Smooth muscle cell (in vitro differentiated cells): ENCODE measurements around the gene GXYLT1. TPM values are rescaled to one million over a fixed set of nuclear protein-coding genes. Genes with fewer than 3 reads are reported as not detected.
"Not testable (repeated sequence)": the region's sequence is repeated elsewhere in the genome, so short reads cannot be mapped to it uniquely, and the experiment has no call there.

Experiments
- DNase-seq: peaks from one replicate; lab custom pipeline; 2025; ENCODE audit not compliant: unreplicated experiment; lab: John Stamatoyannopoulos, UW
- H2AFZ ChIP-seq: fragments of 200-600 bp; sonication (generic); 2 replicates; pipeline ENCODE4 v1.6.0; 2016; ENCODE audit warnings: antibody characterized with exemption, low read depth, mild to moderate bottlenecking
- H3F3A ChIP-seq: fragments of 200-600 bp; sonication (generic); 2 replicates; pipeline ENCODE4 v1.6.0; 2017; ENCODE audit warnings: antibody characterized with exemption, low read depth
- H3K27ac ChIP-seq: fragments of 200-600 bp; sonication (generic); 2 replicates; pipeline ENCODE4 v1.5.1; 2016; ENCODE audit warnings: low read depth, mild to moderate bottlenecking
- H3K27me3 ChIP-seq: fragments of 200-600 bp; sonication (generic); 2 replicates; pipeline ENCODE4 v1.6.1; 2016; ENCODE audit warnings: low read depth, mild to moderate bottlenecking
- H3K36me3 ChIP-seq: fragments of 200-600 bp; sonication (generic); 2 replicates; pipeline ENCODE4 v1.5.1; 2016; ENCODE audit warnings: low read depth
- H3K4me1 ChIP-seq: fragments of 200-600 bp; sonication (generic); 2 replicates; pipeline ENCODE4 v1.5.1; 2016; ENCODE audit warnings: low read depth
- H3K4me2 ChIP-seq: fragments of 200-600 bp; sonication (generic); 2 replicates; pipeline ENCODE4 v1.6.0; 2016; ENCODE audit warnings: mild to moderate bottlenecking
- H3K4me3 ChIP-seq: fragments of 200-600 bp; sonication (generic); 2 replicates; pipeline ENCODE4 v1.5.1; 2016; ENCODE audit warnings: mild to moderate bottlenecking
- H3K79me2 ChIP-seq: fragments of 200-600 bp; sonication (generic); 2 replicates; pipeline ENCODE4 v1.6.0; 2016; ENCODE audit warnings: low read depth, mild to moderate bottlenecking
- H3K9ac ChIP-seq: fragments of 200-600 bp; sonication (generic); 2 replicates; pipeline ENCODE4 v1.6.0; 2016; ENCODE audit warnings: low read depth
- H3K9me3 ChIP-seq: fragments of 200-600 bp; sonication (generic); replicated peaks from 2 replicates; pipeline ENCODE4 v1.5.1; 2016; ENCODE audit warnings: low read depth
- H4K20me1 ChIP-seq: fragments of 200-600 bp; sonication (generic); 2 replicates; pipeline ENCODE4 v1.6.0; 2016; ENCODE audit warnings: low read depth
- WGBS: methylation state at CpG from one replicate; pipeline ENCODE4 v1.1.7; 2016; ENCODE audit warnings: low lambda C conversion rate; 5-methylcytosine and 5-hydroxymethylcytosine counted together
- polyA plus RNA-seq: library from polyadenylated mRNA; unstranded; fragments of >200 nt; fragmentation: Nextera tagmentation; extraction: Ambion mirVana; gene quantifications from 2 replicates; pipeline ENCODE4 v1.2.1, GENCODE V29; 2016
- total RNA-seq: library from RNA; depleted of rRNA; stranded (reverse); fragments of >200 nt; gene quantifications from 2 replicates; pipeline ENCODE4 v1.2.3, GENCODE V29; 2014
- TF ChIP-seq, protein P1 (sequence below): fragments of 200-600 bp; sonication (generic); IDR thresholded peaks from 2 replicates; pipeline ENCODE4 v1.5.1; 2017; ENCODE audit warnings: borderline replicate concordance, mild to moderate bottlenecking, antibody characterized with exemption; ENCODE audit not compliant: insufficient read depth, poor library complexity, severe bottlenecking

Gene GXYLT1
- total and polyA plus RNA-seq, 2 experiments from 2014 or later: 10.7 to 20.6 TPM

DNA sequence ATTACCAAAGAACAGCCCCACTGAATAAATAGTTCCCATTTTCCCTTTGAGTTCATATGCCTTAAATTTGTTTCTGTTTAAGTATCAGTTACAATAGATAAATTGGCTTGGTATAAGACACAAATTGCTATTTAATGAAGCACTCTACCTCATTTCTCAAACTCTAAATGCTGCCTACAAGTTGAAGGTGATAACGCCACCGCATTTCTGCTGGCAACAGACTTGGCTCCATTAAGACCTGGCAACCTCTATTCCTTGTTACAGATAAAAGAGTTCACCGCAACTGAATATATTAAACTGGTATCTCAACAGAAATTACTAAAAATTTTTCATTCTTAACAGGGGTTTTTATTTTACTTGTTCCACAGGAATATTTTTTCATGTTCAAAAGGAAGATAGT, 35.6 kb downstream of the GXYLT1 start:
- TF ChIP-seq, protein P1, sequence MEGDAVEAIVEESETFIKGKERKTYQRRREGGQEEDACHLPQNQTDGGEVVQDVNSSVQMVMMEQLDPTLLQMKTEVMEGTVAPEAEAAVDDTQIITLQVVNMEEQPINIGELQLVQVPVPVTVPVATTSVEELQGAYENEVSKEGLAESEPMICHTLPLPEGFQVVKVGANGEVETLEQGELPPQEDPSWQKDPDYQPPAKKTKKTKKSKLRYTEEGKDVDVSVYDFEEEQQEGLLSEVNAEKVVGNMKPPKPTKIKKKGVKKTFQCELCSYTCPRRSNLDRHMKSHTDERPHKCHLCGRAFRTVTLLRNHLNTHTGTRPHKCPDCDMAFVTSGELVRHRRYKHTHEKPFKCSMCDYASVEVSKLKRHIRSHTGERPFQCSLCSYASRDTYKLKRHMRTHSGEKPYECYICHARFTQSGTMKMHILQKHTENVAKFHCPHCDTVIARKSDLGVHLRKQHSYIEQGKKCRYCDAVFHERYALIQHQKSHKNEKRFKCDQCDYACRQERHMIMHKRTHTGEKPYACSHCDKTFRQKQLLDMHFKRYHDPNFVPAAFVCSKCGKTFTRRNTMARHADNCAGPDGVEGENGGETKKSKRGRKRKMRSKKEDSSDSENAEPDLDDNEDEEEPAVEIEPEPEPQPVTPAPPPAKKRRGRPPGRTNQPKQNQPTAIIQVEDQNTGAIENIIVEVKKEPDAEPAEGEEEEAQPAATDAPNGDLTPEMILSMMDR: no peak

DNA sequence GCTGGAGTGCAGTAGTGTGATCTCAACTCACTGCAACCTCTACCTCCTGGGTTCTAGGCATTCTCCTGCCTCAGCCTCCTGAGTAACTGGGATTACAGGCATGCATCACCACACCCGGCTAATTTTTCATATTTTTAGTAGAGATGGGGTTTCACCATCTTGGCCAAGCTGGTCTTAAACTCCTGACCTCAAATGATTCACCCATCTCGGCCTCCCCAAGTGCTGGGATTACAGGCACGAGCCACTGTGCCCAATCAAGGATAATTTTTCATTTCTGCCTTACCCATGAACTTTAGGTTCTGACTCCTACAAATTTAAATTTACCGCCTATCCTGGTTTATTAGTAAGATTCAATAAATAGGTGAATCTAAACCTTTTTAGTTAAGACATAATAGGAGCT, 37.9 kb downstream of the GXYLT1 start:
- not testable (repeated sequence) for H4K20me1 ChIP-seq, H3K9ac ChIP-seq, H3K27me3 ChIP-seq, H2AFZ ChIP-seq, H3K4me1 ChIP-seq, H3F3A ChIP-seq, DNase-seq, H3K79me2 ChIP-seq, H3K9me3 ChIP-seq, H3K27ac ChIP-seq, H3K36me3 ChIP-seq, H3K4me2 ChIP-seq, H3K4me3 ChIP-seq
- 92% methylated on average over 4 of the region's 4 CpGs for WGBS

More for the DNA sequence above, 35.6 kb downstream of the GXYLT1 start:
- Histone ChIP-seq H3K4me3 (no peak overlapping the region), H2AFZ (no peak overlapping the region), H3F3A (no peaks in the 10 kb centered on the region), H3K36me3 (no peaks in the 10 kb centered on the region), H3K9ac (no peak overlapping the region), H3K27ac (no peak overlapping the region), H3K27me3 (no peaks in the 10 kb centered on the region), H3K9me3 (no peaks in the 10 kb centered on the region), H3K4me1 (no peaks in the 10 kb centered on the region), H3K79me2 (no peaks in the 10 kb centered on the region), H3K4me2 (no peak overlapping the region), H4K20me1 (no peaks in the 10 kb centered on the region)
- WGBS: 100% methylated on average over 3 of the region's 3 CpGs
- no peak for DNase-seq

- H3K79me2 ChIP-seq: no peaks in the 10 kb centered on the region
- no peak for DNase-seq
- H3K27me3 ChIP-seq: no peaks in the 10 kb centered on the region
- no peak overlapping the region for H3K4me2 ChIP-seq
- no peaks in the 10 kb centered on the region for H3K36me3 ChIP-seq
- WGBS: 95% methylated on average over 1 of the region's 1 CpG
- no peak overlapping the region for H3K27ac ChIP-seq
- H3F3A ChIP-seq: no peaks in the 10 kb centered on the region
- no peak overlapping the region for H3K9ac ChIP-seq
- H3K9me3 ChIP-seq: no peaks in the 10 kb centered on the region
- no peaks in the 10 kb centered on the region for H4K20me1 ChIP-seq
- H3K4me3 ChIP-seq: no peak overlapping the region
- no peaks in the 10 kb centered on the region for H3K4me1 ChIP-seq
- no peak overlapping the region for H2AFZ ChIP-seq
- TF ChIP-seq, protein P1: no peak
Measured at GRCh38 chr12:42104784-42105183, 39.9 kb downstream of the GXYLT1 start.

DNA sequence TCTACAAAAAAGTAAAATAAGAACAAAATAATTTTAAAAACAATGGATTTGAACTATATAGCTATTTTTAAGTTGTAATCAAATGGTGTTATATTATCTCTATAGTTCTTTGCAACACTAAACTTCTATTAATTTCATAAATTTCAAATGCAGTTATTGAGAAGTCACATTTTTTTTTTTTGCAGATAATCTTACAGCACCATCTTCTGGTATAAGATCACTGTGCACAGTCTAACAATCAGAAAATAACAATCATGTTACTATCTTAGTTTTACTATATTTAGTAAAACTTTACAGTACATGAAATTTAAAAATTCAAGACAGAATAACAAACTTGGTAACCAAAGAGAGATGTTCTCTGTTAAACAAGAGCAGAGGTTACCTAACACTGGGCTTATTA, 40.6 kb downstream of the GXYLT1 start:
- no peaks in the 10 kb centered on the region for H3K79me2 ChIP-seq
- H3K36me3 ChIP-seq: no peaks in the 10 kb centered on the region
- H3K9ac ChIP-seq: no peak overlapping the region
- H3K9me3 ChIP-seq: no peaks in the 10 kb centered on the region
- no peaks in the 10 kb centered on the region for H3K4me1 ChIP-seq
- H3K27ac ChIP-seq: no peak overlapping the region
- no peaks in the 10 kb centered on the region for H4K20me1 ChIP-seq
- H3F3A ChIP-seq: no peaks in the 10 kb centered on the region
- no peaks in the 10 kb centered on the region for H3K27me3 ChIP-seq
- no peak overlapping the region for H3K4me3 ChIP-seq
- no peak for DNase-seq
- no peak overlapping the region for H2AFZ ChIP-seq
- TF ChIP-seq, protein P1: peak; percentile 32
- no peak overlapping the region for H3K4me2 ChIP-seq
